Ectodermal cell (in vitro differentiated cells): Measurements from ENCODE around the gene LGI1.

Source experiments
- H3K27ac ChIP-seq: 2 replicates; pipeline ENCODE4 v1.7.0; 2013; ENCODE audit warnings: mild to moderate bottlenecking, low read depth, low read length; ENCODE audit not compliant: insufficient read depth, poor library complexity, severe bottlenecking
- H3K27me3 ChIP-seq: 2 replicates; pipeline ENCODE4 v1.7.0; 2013; ENCODE audit warnings: mild to moderate bottlenecking, low read length; ENCODE audit not compliant: insufficient read depth, control insufficient read depth, poor library complexity, severe bottlenecking
- H3K36me3 ChIP-seq: one replicate; pipeline ENCODE4 v1.7.0; 2013; ENCODE audit warnings: low read length; ENCODE audit not compliant: control insufficient read depth, insufficient read depth
- H3K4me1 ChIP-seq: one replicate; pipeline ENCODE4 v1.7.0; 2013; ENCODE audit warnings: low read length; ENCODE audit not compliant: control insufficient read depth, insufficient read depth
- H3K4me3 ChIP-seq: 2 replicates; pipeline ENCODE4 v1.7.0; 2013; ENCODE audit warnings: low read depth, low read length, control low read depth; ENCODE audit not compliant: insufficient read depth
- H3K9me3 ChIP-seq: 2 replicates; pipeline ENCODE4 v1.7.0; 2013; ENCODE audit warnings: mild to moderate bottlenecking, low read length, moderate library complexity; ENCODE audit not compliant: control insufficient read depth
- WGBS, 2 experiments: methylation state at CpG; one replicate each; pipeline ENCODE4 v1.1.7; 2013; ENCODE audit warnings: missing lambda C conversion rate in 2 of 2; 5-methylcytosine and 5-hydroxymethylcytosine counted together

The LGI1 gene

DNA sequence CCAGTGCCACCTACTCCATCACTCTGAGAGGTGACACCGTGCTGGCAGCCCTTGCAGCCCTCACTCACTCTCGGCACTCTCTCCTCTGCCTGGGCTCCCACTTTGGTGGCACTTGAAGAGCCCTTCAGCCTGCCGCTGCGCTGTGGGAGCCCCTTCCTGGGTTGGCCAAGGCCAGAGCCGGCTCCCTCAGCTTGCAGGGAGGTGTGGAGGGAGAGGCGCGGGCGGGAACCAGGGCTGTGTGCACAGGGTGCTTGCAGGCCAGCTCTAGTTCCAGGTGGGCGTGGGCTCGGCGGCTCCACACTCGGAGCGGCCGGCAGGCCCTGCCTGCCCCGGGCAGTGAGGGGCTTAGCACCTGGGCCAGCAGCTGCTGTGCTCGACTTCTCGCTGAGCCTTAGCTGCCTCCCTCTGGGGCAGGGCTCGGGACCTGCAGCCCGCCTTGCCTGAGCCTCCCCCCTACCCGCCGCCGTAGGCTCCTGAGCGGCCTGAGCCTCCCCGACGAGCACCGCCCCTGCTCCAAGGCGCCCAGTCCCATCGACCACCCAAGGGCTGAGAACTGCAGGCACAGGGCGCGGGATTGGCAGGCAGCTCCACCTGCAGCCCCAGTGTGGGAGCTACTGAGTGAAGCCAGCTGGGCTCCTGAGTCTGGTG is 87.4 kb downstream of the LGI1 start:
- Histone ChIP-seq H3K9me3 (no peaks in the 10 kb centered on the region), H3K27ac (no peak overlapping the region), H3K4me3 (no peak overlapping the region), H3K27me3 (peaks cover 26% of the 10 kb centered on the region), H3K4me1 (peaks cover 19% of the 10 kb centered on the region), H3K36me3 (no peaks in the 10 kb centered on the region)
- 96% methylated on average over 30 of the region's 30 CpGs for WGBS, 2 experiments
